ENCODE data around the gene COPE. TPM values are rescaled to one million over a fixed set of nuclear protein-coding genes. Genes with fewer than 3 reads are reported as not detected.

The COPE gene
- total RNA-seq, 1 experiment from 2014 or later, result 408 TPM

DNA sequence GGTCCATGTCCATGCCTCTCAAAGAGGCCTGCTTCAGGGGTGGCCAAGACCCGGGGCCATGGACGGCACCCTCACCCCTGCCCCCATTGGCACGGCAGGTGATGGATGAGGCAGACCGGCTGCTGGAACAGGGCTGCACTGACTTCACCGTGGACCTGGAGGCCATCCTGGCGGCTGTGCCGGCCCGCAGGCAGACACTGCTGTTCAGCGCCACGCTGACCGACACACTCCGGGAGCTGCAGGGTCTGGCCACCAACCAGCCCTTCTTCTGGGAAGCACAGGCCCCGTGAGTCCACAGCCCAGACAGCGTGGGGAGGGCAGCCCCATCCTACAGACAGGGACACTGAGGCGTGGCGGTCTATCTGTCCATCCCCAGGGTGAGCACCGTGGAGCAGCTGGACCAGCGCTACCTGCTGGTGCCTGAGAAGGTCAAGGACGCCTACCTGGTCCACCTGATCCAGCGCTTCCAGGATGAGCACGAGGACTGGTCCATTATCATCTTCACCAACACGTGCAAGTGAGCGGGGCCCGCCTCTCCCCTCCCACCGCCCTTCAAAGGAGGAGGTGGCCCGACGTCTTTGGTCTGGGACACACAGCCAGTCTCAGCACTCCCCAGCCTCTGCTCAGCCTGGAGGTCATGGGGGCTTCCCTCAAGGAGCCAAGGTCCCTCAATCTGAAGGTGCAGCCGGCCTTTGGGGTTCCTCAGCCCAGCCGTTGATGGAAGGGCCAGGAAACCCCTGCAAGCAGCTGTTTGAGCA lies 3.2 kb upstream of the COPE start:
- H3K9ac ChIP-seq (ENCODE audit: low read length), result no peak overlapping the region
- no peak overlapping the region for H3K4me3 ChIP-seq (ENCODE audit: low read length)
- POLR2A ChIA-PET (ENCODE audit: unreplicated experiment), result no interaction called here
- no peaks in the 10 kb centered on the region for H4K20me1 ChIP-seq (ENCODE audit: low read length)
- no peaks in the 10 kb centered on the region for H3F3A ChIP-seq (ENCODE audit: low read length, unreplicated experiment)
- H3K79me2 ChIP-seq (ENCODE audit: low read length), result peaks cover 38% of the 10 kb centered on the region
- ATAC-seq, result no peak
- H3K36me3 ChIP-seq (ENCODE audit: low read depth, low read length), result peaks cover 31% of the 10 kb centered on the region
- no peaks in the 10 kb centered on the region for H3K9me2 ChIP-seq (replicated peaks; ENCODE audit: low read length)
- H3K27ac ChIP-seq (ENCODE audit: low read length), result no peak overlapping the region
- H2AFZ ChIP-seq (ENCODE audit: low read length), result no peak overlapping the region
- TF ChIP-seq EZH2 (IDR thresholded peaks at IDR 0.05; ENCODE audit: low read length, unreplicated experiment) (no peak), EZH2phosphoT487 (IDR thresholded peaks at IDR 0.05; ENCODE audit: borderline replicate concordance, low read length) (no peak), CTCF (conservative IDR thresholded peaks at IDR 0.05; ENCODE audit: low read depth, low read length) (no peak)
- CTCF ChIA-PET, result no interaction called here
- no TSS peak for BruUV-seq (replicated peaks)
- H3K4me2 ChIP-seq (ENCODE audit: low read length), result no peak overlapping the region
- no peaks in the 10 kb centered on the region for H3K9me3 ChIP-seq (ENCODE audit: low read length)
- intact Hi-C loops (cut with micrococcal nuclease), result no loop called here
- peaks cover 10% of the 10 kb centered on the region for H3K4me1 ChIP-seq (ENCODE audit: insufficient read depth, low read length)
- no peaks in the 10 kb centered on the region for H3K27me3 ChIP-seq (ENCODE audit: low read length)
- DNase-seq, result no peak

GRCh38 chr19:18921593-18921992 lies 2.4 kb upstream of the COPE start:
- POLR2A ChIA-PET (ENCODE audit: unreplicated experiment), result no interaction called here
- intact Hi-C loops (cut with micrococcal nuclease), result no loop called here
- no peak overlapping the region for H3K27ac ChIP-seq (ENCODE audit: low read length)
- H3K4me1 ChIP-seq (ENCODE audit: insufficient read depth, low read length), result peaks cover 16% of the 10 kb centered on the region
- BruUV-seq (replicated peaks), result no TSS peak
- H3K79me2 ChIP-seq (ENCODE audit: low read length), result peaks cover 46% of the 10 kb centered on the region
- no peak overlapping the region for H2AFZ ChIP-seq (ENCODE audit: low read length)
- no peaks in the 10 kb centered on the region for H4K20me1 ChIP-seq (ENCODE audit: low read length)
- H3K4me3 ChIP-seq (ENCODE audit: low read length), result no peak overlapping the region
- DNase-seq (no peak), ATAC-seq (no peak)
- CTCF ChIA-PET, result no interaction called here
- peaks cover 31% of the 10 kb centered on the region for H3K36me3 ChIP-seq (ENCODE audit: low read depth, low read length)
- H3K9me3 ChIP-seq (ENCODE audit: low read length), result no peaks in the 10 kb centered on the region
- H3K9me2 ChIP-seq (replicated peaks; ENCODE audit: low read length), result no peaks in the 10 kb centered on the region
- no peak overlapping the region for H3K4me2 ChIP-seq (ENCODE audit: low read length)
- H3K27me3 ChIP-seq (ENCODE audit: low read length), result no peaks in the 10 kb centered on the region
- H3F3A ChIP-seq (ENCODE audit: low read length, unreplicated experiment), result no peaks in the 10 kb centered on the region
- no peak overlapping the region for H3K9ac ChIP-seq (ENCODE audit: low read length)
- TF ChIP-seq EZH2phosphoT487 (IDR thresholded peaks at IDR 0.05; ENCODE audit: borderline replicate concordance, low read length), result no peak
- no peak for TF ChIP-seq EZH2 (IDR thresholded peaks at IDR 0.05; ENCODE audit: low read length, unreplicated experiment)
- TF ChIP-seq CTCF (conservative IDR thresholded peaks at IDR 0.05; ENCODE audit: low read depth, low read length), result no peak

- TF ChIP-seq CTCF (conservative IDR thresholded peaks at IDR 0.05; ENCODE audit: low read depth, low read length) (no peak), EZH2 (IDR thresholded peaks at IDR 0.05; ENCODE audit: low read length, unreplicated experiment) (no peak), EZH2phosphoT487 (IDR thresholded peaks at IDR 0.05; ENCODE audit: borderline replicate concordance, low read length) (no peak)
- CTCF ChIA-PET, result no interaction called here
- H3K36me3 ChIP-seq (ENCODE audit: low read depth, low read length), result peaks cover 27% of the 10 kb centered on the region
- no peak overlapping the region for H3K27ac ChIP-seq (ENCODE audit: low read length)
- no TSS peak for BruUV-seq (replicated peaks)
- ATAC-seq, result no peak
- no peak overlapping the region for H2AFZ ChIP-seq (ENCODE audit: low read length)
- peak overlapping the region; percentile 97 for H3K4me3 ChIP-seq (ENCODE audit: low read length)
- H3K4me2 ChIP-seq (ENCODE audit: low read length), result peak overlapping the region; percentile 96
- peaks cover 16% of the 10 kb centered on the region for H3K4me1 ChIP-seq (ENCODE audit: insufficient read depth, low read length)
- H3F3A ChIP-seq (ENCODE audit: low read length, unreplicated experiment), result no peaks in the 10 kb centered on the region
- intact Hi-C loops (cut with micrococcal nuclease), result no loop called here
- POLR2A ChIA-PET (ENCODE audit: unreplicated experiment), result no interaction called here
- peak overlapping the region; percentile 90 for H3K9ac ChIP-seq (ENCODE audit: low read length)
- peaks cover 57% of the 10 kb centered on the region for H3K79me2 ChIP-seq (ENCODE audit: low read length)
- H3K27me3 ChIP-seq (ENCODE audit: low read length), result no peaks in the 10 kb centered on the region
- H3K9me2 ChIP-seq (replicated peaks; ENCODE audit: low read length), result no peaks in the 10 kb centered on the region
- no peaks in the 10 kb centered on the region for H3K9me3 ChIP-seq (ENCODE audit: low read length)
- DNase-seq, result no peak
- H4K20me1 ChIP-seq (ENCODE audit: low read length), result no peaks in the 10 kb centered on the region
These were observed 1.2 kb upstream of the COPE start for GRCh38 chr19:18920400-18920799.

Data from PC-3 (cell line).